ENCODE data around the gene DLX6. TPM values are rescaled to one million over a fixed set of nuclear protein-coding genes. Genes with fewer than 3 reads are reported as not detected.

DLX6 gene
- total RNA-seq, 1 experiment from 2014 or later, result 0.06 TPM

DNA sequence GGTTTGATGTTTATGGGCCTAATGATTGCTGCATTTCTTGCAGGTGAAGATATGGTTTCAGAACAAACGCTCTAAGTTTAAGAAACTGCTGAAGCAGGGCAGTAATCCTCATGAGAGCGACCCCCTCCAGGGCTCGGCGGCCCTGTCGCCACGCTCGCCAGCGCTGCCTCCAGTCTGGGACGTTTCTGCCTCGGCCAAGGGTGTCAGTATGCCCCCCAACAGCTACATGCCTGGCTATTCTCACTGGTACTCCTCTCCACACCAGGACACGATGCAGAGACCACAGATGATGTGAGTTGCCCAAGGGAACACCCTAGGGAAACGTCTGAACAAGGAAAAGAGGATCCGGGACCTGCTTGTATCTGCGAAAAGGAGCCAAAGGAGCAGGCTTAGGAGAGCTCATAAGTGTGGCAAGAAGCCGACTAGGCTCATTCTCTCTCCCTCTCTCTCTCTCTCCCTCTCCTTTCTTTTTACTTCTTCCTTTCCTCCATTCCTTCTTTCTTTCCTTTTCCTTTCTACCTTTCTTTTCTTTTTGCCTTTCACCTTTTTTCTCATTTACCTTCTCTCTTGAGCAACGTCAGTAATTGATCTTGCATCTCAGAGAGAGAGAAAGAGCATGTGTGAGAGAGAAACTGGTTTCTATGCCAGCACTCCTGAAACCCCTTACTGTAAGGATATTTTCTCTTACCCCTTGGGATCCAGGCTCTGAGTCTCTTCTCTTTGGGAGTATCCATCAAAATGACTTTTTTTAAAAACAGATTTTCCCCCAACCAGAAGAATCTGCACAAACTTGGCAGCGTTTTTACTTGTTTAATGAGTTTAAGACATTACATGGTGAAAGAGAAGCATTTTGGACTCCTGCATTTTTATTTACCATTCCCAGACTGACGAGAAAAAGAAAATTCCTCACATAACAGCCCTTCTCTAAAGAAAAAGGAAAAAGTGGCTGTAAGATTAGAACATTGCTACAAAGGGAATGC is 4.7 kb downstream of the DLX6 start:
- no peak for DNase-seq (ENCODE audit: low read depth)

DNA sequence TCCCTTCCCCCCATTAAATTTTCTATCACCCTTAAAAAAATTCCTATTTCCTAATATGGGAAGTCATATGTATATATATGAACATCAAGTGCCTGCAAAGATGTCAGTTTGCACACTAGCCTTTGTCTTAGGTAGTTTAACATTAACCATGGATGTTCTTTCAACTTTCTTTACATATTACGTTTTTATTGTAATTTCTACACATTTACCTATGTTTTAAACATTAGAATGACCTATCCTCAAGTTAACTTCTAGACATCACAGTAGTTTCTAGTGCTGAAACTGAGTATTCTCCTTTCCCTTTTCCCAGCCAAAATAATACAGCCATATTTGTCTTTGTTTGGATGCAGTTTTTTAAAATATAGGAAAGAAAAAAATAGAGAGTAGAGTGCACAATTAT is 5.8 kb downstream of the DLX6 start:
- no peak for DNase-seq (ENCODE audit: low read depth)

DNA sequence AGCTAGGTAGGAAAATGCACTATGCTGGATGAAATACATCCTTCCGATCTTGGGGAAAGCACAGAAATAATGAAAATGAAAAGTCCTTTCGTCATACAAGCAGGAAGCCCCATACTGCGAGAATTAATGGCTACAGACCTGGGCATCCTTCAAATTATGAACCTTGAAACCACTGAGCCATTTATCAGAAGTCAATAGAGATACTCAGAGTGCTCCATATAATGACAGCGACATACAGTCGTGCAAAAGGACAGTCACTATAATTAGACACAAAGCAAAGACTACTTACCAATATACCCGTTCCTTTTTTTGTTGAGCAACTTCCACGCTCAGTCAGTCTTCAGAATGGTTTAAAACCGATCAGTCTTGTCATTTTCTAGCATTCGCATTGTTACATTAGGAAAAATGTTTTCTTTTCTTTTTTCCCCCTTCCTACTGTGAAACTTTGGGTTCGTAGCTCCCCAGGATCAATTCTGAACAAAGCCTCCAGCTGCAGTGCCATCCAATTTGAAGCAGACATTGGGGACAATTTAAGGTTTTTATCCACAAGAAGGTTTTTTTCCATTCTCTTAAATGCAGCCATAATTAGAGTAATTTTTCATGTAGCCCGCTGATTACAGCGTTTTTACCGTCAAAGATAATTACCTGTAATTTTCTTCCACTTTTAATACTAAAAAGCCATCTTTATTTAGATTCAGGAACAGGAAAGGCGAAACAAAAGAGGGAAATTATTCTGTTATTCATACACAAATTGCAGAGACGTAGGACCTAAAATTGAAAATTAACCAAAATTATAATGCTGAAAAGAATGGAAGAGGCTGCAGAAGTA is 6.4 kb downstream of the DLX6 start:
- DNase-seq (ENCODE audit: low read depth), result no peak

DNA sequence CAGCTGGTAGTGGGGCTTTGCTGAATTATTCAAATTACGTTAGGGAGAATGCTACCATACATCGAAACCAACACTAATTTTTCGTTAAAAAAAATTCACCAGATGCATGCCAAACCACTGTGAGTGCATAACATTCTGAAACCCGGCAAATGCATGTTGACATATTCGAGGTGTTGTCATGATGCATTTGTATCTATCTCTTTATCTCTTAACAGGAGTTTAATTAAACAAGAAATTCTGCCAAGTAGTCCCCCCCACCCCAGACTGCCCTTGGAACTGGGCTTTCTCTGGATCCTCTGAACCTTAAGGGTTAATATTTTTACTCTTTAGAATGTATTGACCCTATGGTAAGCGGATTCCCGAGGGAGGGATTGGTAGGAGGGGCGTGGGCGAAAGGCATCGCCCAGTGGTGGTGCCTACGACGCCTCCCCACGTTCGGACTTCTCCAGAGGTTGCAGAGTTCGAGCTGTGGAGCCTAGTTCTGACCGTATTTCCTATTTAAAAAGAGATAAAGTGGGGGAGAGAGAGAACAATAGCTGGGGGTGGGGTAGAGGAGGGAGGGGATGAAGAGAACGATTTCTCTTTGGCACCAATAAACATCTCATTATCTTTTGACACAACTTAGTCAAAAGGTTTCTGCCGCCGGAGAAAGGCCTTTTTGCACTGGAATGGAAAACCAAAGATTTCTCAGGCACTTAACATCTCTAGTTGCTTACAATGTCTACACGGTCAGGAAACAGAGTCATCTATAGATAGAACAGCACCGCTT is 7.2 kb downstream of the DLX6 start:
- DNase-seq (ENCODE audit: low read depth), result no peak

DNA sequence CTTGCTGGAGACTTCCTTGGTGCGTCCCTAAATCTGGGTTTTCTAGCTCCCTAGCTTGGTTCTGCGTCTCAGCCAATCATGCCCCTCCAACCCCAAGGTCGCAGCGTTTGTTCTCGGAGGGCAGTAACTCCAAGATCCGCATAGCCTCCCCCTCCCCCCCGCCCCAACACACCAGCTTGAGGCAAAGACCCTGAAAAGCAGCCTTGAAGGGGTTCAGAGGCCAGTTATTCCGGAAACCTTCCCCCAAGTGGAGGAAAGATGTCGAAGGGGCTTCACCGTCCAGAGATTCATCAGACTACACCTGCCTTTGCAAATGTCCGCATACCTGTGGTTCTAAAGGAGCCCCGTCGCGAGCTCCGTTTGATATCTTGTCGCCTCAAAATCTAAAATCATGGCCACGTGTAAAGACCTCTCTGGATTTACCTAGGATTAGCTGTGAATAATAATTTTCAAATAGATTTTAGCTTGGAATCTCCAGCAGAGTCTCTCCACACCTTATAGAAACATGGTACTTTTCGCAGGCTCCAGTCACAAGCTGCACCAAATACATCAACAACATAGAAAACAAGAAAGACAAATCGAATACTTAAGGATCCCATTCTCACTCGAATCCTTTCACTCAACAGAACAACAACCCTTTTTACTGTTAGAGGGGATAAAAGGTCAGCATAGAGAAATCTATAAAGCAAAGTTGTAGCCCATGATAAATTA is 7.9 kb downstream of the DLX6 start:
- DNase-seq (ENCODE audit: low read depth), result no peak

DNA sequence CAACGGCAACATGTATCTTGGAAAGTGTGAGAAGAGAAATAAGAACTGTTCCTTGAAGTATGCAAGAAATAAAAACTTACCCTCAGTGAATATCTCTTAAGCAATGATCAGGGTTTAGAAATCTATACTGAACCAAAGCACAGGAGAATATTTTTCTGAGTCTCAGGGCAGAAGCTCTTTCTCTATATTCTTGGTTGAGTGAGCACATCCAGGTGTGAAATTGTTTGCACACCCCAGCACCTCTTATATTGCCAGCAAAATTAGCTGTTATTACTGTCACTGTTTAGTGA is 8.4 kb downstream of the DLX6 start:
- no peak for DNase-seq (ENCODE audit: low read depth)

DNA sequence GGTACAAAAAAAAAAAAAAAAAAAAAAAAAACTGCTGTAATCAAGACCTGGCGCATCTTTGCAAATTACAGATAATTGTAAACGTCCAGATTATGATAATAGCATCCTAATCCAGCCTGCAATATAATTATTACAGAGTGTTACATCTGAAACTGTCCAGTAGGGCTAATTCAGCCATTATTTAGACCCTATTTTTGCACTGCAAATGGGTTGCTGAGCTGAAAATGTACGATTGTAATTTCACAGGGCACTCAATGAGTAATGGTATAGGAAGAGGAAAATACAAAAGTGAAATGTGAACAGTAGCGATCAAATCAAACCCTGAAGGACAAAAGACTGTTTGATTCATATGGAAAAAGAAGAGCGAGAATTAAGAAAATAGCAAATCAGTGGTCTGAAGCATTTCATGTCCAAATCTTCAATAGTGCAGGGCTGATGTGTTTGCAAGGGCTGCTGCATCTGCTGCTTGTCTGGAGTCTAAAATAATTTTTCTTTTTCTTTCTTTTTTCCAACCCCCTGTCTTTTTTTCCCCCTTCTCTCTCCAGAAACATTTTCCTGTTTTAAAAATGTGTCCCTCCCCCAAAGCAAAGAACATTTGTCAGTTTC is 8.9 kb downstream of the DLX6 start:
- no peak for DNase-seq (ENCODE audit: low read depth)

DNA sequence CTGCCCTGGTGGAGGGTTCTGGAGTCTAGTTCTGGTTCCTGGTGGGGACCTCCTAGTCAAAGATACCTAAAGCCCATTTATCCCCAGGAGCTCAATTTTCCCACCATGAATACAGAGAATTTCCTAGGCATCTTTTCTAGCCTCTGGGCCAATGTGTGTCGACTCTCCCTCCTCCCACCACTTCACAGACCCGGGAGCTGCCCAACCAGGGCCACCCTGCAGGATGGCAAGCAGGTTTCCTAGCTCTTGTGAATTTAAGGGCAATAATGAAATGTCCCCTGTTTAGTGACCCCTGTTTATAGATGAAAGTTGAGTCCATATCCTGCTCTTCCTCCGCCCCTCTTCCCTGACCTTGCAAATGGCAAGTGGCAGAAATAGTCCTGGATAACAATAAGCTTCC is 9.9 kb downstream of the DLX6 start:
- DNase-seq (ENCODE audit: low read depth), result no peak

DNA sequence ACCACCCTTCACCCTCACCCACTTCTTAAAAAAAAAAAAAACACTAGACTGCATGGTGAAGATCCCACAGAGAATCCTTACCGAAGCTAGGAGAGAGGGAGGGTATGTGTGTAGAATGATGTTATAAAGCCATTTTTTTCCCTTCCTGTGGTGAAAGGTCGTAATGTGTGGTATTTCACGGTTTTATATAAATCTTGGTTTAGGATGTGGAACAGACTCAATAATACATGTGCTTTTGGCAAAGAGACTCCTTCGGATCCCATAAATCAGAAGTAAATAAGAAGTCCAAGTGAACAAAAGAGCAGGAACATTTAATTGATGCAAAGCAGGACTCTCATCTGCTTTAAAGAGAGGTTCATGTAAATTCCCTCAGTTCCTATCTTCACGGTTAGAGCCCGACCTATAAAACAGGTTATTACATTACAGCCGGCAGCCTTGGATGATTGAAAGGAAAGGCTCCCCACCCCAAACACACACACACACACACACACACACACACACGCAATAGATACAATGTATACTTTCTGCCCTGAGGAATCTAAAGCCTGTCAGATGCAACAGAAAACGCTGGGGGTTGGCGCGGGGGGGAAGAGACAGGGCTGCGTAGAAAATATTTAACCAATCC is 10.5 kb downstream of the DLX6 start:
- DNase-seq (ENCODE audit: low read depth), result no peak

DNA sequence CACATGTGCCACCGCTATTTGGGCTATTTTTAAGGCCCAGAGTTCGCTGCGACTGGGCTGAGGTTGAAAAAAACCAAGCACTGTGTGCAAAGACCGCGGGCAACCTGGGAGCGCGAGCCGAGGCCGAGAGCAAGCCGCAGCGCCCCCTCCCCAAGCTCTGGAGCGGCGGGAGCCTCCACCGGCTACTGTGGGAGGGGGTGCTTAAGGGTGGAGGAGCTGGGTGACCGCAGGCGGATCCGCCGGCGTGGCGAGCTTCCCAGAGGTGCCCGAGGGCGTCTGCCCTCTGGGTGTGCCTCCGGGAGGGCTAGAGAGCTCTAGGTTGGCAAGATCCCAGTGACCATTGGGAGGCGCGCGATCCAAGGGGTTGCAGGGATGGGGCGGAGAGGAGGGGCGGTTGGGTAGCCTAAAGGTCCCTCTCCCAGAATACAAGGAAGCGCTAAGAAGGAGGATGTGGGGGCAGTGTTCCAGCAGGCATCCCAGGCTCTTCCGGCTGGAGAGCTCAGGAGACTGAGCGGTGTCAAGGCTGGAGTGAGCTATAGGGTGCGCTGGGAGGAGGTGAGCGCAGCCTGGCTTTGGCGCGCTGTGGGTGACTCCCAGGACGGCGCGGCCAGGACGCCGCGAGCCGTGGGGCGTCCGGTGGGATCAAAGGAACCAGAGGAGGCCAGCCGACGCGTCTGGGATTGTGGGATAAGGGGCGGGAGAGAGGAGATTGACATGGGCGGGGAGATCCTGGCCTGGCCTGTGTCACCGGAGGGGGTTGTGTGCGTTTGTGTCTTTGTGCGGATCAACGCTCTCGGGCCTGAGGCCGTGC is 11.2 kb downstream of the DLX6 start:
- no peak for DNase-seq (ENCODE audit: low read depth)

DNA sequence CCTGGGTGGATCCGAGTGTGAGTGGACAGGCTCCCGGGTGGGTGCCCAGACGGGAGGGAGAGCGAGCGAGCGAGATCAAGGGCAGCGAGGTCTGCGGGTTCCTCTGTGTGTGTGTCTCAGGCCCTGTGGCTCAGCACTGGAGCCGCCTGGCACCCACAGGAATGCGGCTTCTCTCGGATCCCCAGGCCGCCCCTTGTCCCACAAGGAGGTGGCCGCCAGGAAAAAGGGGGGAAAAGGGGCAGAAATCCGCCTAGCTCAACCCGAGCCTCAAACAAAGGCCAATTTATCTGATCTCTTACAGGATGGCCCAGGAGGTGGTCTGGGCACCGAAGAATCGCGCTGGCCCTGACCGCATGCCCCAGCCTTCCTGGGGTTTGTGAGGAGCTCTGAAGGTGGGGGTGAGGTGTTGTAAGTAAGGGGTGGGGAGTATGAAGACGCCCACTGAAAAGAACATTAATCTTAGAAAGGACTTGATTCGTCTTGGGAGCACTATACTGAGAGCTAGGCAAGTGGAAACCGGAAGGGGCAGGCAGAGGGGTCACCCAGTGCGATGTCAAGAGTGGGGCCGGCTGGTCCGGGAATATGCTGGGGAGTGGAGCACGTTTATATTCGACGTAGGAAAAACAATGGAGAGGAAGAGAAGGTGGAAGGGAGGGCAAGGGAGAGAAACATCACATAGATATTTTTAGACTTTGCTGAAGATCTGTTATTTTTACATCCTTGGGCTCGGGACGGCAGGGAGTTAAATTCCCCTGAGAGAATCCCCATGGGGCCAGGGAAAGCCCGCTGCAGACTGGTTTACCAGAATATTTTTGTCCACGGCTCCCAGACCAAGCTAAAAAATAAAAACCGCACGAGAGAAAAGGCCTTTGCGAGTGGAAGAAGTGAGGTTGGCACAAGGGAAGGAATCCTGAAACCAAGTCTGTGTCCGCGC is 12.1 kb downstream of the DLX6 start:
- no peak for DNase-seq (ENCODE audit: low read depth)

DNA sequence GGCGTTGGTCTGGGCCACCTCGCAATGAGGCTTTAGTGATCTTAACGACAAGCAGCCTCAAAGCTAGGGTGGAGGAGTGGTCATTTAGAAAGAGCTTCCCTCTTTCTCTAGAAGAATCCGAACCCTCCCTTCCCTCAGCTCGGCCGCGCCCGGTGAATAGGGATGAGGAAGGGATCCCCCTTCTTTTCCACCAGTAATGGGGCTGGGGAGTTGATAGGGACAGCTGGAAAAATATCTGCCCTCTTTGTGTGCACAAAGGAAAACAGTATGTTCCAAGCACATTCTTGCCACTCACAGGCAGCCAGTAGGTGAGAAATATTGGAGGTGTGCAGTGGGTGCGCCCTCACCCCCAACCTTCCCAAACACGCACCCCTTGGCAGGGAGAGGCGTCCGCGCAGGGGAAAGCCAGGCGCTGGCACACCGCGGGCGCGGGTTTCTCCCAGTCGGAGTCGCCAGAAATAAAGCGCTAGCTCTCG is 12.8 kb downstream of the DLX6 start:
- DNase-seq (ENCODE audit: low read depth), result no peak

DNA sequence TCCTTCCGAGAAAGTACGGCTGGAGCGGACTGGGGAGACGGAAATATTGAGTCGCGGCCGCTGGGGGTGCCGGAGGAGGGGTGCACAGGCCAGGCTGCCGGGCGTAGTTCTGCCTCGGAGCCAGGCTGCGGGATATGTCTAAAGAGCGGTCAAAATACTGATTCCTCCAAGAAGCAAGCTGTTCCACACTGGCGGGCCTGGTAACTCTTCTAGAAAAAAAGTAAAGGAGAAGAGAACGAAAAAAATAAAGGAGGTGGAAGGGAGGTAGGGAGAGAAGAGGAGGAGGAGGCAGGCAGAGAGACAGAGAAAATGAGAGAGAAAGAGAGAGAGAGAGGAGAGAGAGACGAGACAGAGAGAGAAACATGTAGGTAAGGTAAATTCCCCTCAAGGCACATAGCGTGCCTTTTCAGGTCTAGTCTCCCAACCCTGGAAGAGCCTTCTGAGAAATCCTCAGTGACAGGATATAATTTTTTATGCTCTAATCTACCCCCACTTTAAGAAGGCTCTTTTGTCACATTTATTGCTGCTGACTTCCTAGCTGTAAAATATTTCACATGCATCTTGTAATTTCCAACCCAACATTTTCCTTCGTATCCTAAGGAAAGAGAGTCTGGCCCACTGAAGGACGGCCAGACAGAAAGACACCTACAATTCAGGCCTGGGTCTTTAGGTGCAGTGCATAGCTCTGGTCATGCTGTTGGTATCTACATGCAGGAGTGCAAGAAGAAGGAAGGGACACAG is 13.6 kb downstream of the DLX6 start:
- no peak for DNase-seq (ENCODE audit: low read depth)

DNA sequence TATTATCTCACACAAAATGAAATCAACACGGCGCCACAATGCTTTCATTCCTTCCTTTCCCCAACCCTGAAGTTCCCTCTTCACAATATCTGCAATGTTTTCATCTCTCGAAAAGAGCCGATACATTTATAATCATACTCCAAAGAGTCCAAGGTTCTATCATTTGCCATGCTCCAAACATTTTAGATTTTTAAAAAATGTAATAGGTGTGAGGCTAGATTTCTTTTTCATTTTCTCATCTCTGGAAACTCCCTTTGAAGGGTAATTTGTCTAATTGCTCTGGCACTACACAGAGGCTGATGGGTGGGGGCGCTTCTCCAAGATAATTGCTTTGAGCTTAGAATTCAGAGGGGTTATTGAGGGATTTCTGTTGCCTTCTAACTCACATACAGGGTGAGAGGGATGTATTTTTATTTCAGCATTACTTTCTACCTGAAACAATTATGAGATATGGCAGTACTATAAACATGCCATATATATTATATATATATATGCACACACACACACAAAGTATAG is 14.4 kb downstream of the DLX6 start:
- DNase-seq (ENCODE audit: low read depth), result no peak

DNA sequence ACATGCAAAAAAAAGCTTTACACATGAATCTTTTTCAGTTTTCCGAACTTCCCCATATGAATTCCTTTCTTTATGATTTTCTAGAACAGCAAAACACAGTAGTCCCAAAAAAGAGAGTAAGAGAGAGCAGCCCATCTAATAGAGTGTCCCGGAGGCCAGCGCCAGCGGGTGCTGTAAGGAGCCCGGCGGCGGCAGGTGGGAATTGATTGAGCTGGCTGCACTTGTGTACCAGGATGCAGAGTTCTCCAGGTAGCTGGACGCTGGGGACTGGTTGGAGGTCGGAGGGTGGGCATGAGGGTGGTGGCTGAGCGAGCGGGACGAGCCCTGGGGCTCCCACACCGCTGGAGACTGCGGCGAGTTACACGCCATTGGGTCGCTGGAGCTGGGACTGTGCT is 15.2 kb downstream of the DLX6 start:
- DNase-seq (ENCODE audit: low read depth), result no peak

DNA sequence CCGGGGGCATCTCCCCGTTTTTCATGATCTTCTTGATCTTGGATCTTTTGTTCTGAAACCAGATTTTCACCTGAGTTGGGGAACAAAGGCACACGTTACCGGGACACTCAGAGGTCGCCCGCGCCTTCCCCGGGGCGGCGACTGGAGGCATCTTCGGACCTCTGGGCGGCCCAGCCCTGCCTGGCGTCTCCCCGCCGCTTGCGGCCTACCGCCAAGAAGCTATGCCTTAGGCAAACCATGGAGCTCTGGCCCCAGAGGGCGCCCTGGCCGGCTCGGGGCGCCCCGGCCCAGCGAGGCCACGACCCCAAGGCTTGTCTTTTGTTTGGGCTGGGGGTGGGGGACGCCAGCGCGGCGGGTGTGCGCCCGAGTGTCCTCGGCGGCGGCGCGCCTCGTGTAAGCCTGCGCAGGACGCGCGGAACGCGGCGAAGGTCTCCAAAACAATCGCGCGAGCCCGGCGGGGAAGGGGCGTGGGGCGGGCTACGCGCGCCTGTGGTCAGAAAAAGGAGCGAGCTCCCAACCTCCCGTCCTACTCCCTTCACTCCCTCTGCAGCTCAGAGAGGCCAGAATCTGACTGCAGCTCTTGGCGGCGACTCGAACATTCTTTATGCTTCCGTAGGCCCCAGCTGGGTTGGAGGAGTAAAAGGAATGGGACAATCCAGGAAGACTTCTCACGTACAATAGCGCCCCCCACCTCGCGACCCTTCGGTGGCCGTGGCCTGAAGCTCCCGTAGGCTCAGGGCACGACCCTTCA is 15.8 kb downstream of the DLX6 start:
- no peak for DNase-seq (ENCODE audit: low read depth)

Data from LHCN-M2 (cell line).